NCI-H510A treated with DMSO at 0.1 percent for 48 hours (cell line): ENCODE measurements around the gene ARL17A.
"Not testable (repeated sequence)": the region's sequence is repeated elsewhere in the genome, so short reads cannot be mapped to it uniquely, and the experiment has no call there.

Source experiments
- DNase-seq: peaks from one replicate; lab custom pipeline; 2025; lab: John Stamatoyannopoulos, UW

The ARL17A gene

DNA sequence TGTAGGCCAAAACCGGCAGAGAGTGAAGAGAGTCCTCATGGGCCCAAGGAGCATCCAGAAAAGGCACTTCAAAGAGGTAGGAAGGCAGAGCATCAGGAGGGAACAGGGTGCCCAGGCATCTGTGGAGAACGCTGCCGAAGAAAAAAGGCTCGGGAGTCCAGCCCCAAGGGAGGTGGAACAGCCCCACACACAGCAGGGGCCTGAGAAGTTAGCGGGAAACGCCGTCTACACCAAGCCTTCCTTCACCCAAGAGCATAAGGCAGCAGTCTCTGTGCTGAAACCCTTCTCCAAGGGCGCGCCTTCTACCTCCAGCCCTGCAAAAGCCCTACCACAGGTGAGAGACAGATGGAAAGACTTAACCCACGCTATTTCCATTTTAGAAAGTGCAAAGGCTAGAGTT, 30.9 kb downstream of the ARL17A start:
- DNase-seq, result not testable (repeated sequence)

DNA sequence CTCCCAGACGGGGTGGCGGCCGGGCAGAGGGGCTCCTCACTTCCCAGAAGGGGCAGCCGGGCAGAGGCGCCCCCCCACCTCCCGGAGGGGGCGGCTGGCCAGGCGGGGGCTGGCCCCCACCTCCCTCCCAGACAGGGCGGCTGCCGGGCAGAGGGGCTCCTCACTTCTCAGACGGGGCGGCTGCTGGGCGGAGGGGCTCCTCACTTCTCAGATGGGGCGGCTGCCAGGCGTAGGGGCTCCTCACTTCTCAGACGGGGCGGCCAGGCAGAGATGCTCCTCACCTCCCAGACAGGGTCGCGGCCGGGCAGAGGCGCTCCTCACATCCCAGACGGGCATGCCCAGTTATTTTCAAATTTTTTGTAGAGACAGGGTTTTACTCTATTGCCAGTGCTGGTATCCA, 44.8 kb downstream of the ARL17A start:
- DNase-seq, result not testable (repeated sequence)

DNA sequence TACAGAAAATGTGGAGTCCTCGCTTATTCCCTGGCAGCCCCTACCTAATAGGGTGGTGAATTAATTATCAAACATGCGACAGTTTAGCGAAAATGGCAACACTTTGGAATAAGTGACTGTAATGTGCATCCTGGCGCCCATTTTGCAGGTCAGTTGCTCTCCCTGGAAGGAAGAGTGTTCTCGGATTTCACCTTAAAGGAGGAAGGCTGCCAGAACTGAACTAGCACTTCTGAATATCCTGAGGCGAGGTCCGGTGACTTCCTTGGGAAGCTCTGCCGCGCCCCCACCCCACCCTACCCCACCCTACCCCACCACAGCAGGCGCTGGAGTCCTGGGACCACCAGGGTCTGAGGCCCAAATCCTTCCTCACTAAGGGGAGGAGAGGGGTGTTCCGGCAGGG, 67.3 kb downstream of the ARL17A start, which contains the start of gene LRRC37A2:
TSS of gene LRRC37A2 (plus strand) at position 301 of the 400 bp plus-strand sequence. CDS start 245 bp downstream, outside the sequence.
- not testable (repeated sequence) for DNase-seq

DNA sequence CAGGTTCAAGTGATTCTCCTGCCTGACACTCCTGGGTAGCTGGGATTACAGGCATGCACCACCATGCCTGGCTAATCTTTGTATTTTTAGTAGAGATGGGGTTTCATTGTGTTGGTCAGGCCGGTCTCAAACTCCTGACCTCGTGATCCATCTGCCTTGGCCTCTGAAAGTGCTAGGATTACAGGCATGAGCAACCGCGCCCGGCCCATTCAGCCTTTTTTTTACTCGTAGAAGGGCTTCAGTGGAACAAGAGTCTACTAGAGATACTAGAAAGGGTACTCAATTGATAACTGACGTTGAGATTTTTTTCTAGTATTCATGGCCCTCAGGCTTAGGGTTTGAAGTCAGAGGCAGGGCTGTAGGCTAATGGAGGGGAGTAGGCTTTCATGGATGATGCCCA, 73.6 kb downstream of the ARL17A start:
- not testable (repeated sequence) for DNase-seq

DNA sequence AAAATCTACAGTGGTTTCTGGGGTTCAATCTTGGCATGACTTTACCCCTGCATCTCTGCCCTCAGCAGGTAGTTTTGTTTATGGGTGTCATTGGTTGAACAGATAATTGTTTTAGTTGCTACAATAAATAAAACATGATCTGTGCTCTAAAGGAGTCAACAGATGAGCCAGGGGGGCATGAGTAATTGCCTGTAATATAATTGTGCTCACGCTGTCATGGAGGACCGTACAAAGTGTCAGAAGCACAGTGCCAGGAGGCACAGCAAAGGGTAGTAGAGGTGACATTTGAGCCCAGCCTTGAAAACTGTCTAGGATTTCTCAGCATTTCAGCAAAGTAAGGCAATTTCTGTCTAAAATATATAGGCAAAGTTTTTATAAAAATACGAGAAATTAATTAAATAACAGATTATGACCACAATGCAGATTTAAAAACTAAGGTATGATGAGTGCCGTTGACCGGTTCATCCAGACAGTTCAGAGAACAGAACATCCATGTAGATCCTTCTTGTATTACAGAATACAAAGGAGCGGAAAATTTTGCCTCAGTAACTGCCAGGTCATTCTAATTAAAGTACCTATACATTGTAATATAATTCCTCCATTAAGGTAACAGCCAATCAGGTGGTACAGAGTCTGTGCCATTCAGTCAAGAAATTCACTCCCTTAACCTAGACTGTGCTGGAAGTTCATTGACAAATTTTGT, 79.9 kb downstream of the ARL17A start:
- DNase-seq, result not testable (repeated sequence)

DNA sequence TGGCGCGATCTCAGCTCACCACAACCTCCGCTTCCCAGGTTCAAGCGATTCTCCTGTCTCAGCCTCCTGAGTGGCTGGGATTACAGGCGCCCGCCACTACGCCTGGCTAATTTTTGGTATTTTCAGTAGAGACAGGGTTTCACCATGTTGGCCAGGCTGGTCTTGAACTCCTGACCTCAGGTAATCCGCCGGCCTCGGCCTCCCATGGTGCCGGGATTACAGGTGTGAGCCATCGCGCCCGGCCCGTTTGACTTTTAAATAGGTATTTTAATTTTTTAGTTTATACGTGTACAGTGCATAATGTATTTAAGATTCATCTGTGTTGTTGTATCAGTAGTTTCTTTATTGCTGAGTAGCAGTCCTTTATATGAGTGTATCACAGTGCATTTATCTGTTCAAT, 87.5 kb downstream of the ARL17A start:
- not testable (repeated sequence) for DNase-seq

DNA sequence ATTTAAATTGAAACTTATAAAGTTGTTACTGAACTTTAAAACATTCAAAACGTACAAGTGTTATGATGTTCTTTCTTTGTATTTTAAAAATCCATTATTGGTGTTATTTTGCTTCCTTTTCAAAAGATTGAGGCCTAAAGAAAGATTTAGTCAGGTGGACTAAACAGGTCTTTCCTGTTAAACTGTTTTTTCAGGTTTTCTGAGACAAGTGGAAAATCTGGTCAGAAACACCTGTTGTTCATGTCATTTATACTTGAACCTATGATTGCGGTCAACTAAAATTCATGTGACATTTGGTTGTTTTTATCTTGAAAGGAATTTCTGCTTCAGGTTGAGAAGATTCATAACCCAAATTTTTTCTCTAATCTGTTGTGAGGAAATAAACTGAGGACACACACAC, 98.2 kb downstream of the ARL17A start:
- DNase-seq, result not testable (repeated sequence)

DNA sequence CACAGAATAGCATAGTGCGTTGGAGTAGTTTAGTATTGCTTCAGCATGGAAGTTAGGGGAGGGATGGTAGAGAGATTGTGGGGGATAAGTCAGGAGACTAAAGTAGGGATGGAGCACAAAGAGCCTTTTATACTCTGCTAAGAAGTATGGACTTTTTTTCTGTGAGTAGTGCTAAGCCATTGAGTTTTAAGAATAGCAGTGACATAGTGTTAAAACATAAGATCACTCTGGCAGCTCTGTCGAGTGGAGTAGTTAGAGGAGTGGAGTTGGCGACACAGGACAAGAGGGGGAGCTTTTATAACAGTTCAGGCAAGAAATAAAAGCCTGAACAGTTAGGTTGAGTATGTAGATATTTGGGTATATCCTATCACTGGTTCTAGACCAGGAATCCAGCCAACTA, 100.7 kb downstream of the ARL17A start:
- not testable (repeated sequence) for DNase-seq

DNA sequence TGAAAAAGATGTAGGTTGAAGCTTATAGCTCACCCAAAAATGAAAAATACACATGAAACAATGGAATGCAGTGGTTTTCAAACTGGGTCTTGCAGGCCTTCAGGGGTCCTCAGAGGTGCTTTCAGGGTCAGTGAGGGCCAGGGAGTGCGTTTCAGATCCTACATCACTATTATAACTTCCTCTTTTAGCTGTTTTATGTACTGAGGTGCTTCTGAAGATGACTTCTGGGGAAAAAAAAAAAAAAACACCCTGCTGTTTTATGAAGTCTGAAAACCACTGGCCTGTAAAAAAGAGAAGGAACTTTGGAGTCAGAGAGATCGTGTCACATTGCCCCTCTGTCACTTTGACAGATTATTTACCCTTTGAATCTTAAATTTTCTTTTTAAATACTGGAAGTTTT, 103.9 kb downstream of the ARL17A start:
- DNase-seq, result not testable (repeated sequence)

DNA sequence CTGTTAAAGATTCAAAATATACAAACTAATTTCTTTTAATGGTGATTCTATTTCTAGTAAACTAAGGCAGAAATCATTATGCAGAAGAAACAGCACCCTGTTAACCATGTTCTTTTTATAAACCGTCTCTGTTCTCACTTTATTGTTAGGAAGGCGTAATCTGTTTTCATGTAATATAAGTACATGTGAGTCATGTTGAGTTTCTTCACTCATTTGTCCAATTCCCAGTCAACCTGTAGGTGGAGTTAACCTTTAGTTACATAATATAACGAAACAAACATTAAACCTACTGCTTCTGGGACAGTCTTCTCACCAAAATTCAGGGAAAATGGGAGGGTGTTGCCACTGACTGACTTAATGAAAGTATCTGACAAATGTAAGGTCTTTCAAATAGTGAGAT, 105.0 kb downstream of the ARL17A start:
- DNase-seq, result not testable (repeated sequence)

DNA sequence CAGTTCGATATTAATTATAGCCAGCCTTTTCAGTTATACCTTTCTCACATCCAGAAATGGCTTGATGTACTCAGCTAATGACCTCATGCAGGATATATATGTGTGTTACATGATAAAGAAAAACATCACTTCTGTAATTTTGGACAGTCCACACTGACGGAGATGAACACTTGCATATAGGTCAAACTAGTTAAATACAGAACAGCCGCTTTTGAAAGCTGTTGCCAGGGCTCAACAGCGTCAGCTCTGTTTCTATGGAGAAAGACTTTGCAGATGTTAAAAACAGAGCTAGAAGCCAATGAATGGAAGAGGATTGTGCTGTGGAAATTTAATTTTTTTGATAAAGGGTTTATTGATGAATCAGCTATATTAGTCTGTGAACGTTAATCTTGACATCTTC, 111.9 kb downstream of the ARL17A start:
- DNase-seq, result not testable (repeated sequence)
